CD4-positive, alpha-beta T cell treated with Interleukin-17A for 1 hour (primary cell): Measurements from ENCODE around the gene TUBGCP6.

Source experiments
- DNase-seq: peaks from one replicate; pipeline ENCODE4 v3.0.0-alpha.2; 2020

TUBGCP6 gene, protein sequence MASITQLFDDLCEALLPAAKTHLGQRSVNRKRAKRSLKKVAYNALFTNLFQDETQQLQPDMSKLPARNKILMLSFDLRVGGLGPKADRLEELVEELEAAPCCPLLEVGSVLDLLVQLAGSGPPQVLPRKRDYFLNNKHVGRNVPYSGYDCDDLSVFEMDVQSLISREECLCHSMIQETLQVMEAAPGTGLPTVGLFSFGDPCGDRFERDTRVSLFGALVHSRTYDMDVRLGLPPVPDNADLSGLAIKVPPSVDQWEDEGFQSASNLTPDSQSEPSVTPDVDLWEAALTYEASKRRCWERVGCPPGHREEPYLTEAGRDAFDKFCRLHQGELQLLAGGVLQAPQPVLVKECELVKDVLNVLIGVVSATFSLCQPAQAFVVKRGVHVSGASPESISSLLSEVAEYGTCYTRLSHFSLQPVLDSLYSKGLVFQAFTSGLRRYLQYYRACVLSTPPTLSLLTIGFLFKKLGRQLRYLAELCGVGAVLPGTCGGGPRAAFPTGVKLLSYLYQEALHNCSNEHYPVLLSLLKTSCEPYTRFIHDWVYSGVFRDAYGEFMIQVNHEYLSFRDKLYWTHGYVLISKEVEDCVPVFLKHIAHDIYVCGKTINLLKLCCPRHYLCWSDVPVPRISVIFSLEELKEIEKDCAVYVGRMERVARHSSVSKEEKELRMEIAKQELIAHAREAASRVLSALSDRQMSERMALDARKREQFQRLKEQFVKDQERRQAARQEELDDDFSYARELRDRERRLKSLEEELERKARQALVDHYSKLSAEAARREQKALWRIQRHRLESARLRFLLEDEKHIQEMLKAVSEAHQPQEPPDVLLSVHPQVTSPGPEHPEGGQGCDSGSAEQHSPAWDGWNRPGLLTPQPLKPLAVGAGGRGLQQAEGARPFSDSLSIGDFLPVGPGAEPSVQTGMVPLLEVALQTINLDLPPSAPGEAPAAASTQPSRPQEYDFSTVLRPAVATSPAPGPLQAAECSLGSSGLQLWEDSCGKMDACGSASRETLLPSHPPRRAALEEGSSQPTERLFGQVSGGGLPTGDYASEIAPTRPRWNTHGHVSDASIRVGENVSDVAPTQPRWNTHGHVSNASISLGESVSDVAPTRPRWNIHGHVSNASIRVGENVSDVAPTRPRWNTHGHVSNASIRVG (N-terminal part only)

DNA sequence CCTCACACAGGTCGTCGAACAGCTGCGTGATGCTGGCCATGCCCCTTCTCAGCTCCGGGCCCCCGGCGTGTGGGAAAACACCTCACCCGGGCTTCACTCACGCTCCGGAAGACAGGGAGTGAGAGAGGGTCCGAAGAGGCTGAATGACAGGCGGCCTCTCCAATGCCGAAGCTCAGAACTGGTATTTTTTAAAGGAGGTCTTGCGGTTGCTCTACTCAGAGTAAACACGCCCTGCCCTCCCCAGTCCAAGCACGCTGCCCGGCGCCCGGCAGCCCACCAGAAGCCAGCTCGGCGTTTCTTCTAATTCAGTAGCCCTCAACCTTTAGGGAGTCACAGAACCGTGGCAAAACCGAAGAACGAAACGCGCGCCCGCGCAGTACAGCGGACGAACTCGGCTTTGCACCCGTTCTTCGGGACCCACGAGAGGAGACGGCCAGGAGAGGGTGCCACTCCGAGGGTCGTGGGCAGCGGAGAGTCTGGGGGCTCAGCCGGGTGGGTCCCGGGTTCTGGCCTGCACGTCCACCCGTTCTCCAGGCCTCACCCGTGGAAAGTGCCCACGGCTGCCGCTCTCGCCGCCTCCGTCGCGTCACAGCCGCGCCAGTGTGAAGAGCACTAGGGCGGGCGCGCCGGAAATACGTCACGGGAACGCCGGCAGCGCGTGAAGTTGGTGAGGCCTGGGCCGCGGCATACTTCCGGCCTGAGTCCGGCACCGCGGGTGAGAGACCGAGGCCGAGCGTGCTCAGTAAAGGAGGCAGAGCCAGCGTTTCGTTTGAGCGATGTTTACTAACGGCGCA lies at the start of gene TUBGCP6:
Gene TUBGCP6, minus strand, starts transcription at position 604 of the 794 bp plus-strand sequence. Its CDS starts 564 bp downstream, at position 40.
- peak; percentile 91 for DNase-seq

DNA sequence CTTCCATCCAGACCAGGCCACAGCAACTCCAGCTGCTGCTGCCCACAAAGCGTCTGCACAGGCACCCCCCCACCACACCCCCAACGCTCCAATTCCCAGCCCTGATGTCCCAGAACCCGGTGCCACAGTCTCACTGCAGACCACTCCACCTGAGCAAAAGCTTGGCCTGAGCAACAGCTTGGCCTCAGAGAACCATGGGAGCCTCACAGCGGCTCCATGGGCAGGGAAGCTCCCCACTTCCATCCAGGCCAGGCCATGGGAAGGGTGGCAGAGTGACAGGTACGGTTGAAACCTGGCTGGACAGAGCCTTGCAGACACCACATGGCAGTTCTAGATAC lies 49.5 kb upstream of the TUBGCP6 start:
- DNase-seq: no peak

DNA sequence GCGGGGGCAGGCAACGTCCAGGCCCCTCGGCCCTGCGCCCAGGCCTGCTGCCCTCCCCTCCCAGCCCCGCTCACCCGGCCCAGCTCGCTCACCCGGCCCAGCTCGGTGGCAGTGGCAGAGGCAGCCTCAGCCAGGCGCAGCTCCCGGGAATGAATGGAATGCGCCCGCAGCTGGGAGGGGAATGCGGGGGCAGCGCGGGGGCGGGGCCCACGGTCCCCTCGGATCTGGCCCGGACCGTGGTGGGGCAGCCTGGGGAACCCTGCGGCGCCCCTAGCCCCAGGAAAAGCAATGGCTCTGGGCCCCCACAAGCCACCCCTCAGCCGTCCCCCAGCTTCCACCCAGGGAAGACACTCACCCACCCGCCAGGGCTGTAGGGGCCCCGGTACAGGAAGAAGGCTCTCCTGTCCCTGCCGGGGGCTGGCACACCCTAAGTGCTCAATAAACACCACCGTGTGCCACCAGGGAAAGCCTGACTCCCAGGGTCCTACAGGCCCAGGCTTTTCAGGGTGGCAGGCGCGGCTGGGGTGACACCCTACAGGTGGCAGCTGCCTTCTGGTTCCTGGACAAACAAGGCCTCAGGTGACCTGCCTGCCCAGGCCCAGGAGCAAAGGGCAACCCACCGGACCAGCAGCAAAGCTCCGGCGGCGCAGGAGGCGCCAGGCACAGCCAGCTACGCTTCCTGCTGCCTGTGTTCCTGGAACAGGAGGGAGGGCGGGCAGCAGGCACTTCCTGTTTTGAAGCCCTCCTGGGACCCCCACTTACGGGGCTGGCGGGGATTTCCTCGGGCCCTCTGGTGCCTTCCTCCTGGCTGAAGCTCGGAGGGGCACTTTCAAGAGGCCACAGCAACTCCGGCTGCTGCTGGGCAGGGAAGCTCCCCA lies 48.9 kb upstream of the TUBGCP6 start:
- no peak for DNase-seq

DNA sequence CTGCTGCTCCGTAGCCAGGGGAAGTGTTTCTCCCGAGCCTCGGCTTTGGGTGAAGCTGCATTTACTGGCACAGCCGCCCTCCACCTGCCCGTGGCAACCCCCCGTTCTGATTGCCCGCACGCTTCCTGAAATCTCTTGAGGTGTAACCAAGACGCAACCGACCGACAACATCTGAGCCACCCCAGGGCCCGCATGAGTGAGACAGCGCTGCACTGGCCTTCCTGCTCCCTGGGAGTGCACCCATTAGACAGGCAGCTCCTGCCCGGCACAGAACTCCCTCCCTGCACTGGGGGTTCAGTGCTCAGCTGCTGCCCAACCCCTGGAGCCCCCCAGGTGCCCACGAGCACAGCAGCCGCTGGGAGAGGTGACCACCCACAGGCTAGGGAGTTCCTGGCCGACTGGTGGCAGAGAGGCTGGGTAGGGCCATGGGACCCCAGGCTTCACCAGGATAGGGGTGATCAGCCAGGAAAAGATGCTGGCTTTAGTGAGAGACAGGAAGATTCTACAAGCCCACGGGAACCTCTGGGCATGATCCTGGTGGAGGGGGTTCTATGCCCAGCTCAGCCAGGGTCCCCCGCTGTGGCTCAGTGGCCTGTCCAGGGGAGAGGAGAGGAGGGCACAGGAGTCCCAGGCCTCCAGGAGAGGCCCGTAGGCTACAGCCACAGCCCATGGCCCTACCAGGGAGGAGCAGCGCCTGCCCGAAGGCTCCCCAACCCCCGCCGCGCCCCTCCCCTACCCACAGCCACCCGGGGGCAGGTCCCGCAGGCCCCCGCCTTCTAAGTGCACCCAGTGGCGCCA lies 48.0 kb upstream of the TUBGCP6 start:
- no peak for DNase-seq

DNA sequence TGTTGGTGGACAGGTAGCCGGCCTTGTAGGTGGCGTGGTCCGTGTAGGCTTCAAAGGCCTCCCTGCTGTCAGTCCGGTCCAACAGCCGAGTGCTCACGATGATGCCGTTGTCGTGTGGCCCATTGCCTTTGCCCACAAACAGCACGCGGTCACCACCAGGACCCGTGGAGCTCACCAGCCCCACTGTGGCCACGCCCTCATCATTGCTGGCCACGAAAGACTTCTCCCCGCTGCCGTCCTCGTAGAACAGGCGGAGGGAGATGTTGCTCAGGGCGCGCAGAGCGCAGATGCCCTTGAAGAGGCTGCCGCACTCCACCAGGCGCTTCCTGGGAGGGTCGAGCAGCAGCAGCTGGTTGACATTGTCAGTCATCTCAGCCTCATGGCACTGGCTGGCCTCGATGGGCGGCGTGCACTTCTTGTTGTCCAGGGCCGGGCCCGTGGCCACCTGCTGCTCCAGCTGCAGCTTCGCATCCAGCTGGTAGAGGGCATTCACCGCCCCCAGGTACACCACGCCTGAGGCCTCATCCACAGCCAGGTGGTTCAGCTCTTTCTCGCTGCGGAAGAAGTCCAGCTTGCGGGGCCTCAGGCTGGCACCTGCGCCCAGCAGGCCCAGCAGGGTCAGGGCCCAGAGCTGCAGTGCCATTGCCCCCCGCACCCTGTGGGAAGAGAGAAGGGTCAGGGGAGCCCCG lies 45.3 kb upstream of the TUBGCP6 start:
- DNase-seq: no peak

DNA sequence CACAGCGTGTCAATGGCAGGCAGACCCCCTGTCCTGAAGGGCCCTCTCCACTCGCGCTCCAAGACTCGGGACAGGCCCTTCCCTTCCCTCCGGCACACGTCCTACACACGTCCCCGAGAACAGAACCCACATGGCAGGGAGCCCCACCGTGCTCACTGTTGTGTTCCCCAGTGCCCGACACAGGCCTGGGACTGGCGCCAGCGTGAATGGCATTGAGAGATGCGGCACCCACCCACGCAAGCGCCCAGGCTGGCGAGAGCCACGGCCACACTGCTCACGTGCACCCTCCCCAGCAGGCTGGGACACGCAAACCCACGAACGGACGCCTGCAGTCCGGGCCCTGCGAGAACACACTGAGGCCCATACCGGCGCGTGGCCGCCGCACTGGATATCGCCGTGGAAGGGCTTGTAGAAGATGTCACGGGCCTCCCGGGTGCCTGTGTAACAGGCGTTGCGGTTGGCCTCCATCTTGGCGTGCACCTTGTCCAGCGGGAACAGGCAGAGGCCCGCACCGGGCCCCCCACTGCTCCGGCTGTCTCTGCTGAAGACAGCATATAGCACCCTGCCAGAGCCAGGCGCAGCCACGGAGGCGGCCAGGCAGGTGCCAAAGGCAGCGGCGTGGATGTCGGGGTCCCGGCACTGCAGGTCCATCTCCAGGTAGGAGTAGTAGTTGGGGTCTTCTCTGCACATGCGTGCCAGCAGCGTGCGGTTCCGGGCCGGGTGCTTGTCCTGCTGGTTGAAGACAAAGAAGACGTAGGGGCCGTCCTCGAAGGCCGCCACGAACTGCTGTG lies 44.5 kb upstream of the TUBGCP6 start:
- no peak for DNase-seq

DNA sequence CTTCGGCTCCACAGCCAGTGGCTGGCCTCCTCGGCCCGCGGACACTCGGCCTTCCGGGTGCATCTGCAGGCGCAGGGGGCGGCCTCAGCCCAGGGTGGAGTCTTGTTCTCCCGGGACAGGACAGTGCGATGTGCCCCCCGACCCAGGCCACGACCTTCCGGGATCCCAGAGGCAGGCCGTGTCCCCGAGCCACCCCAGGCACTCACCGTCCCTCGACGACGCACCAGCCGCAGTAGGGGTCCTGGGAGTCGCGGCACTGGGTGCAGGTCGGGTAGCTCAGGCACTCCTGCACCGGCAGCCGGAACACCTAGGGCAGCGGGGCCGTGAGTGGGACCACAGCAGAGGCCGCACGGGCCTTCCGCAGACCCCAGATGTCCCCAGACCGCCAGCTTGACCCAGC lies 42.9 kb upstream of the TUBGCP6 start:
- no peak for DNase-seq

DNA sequence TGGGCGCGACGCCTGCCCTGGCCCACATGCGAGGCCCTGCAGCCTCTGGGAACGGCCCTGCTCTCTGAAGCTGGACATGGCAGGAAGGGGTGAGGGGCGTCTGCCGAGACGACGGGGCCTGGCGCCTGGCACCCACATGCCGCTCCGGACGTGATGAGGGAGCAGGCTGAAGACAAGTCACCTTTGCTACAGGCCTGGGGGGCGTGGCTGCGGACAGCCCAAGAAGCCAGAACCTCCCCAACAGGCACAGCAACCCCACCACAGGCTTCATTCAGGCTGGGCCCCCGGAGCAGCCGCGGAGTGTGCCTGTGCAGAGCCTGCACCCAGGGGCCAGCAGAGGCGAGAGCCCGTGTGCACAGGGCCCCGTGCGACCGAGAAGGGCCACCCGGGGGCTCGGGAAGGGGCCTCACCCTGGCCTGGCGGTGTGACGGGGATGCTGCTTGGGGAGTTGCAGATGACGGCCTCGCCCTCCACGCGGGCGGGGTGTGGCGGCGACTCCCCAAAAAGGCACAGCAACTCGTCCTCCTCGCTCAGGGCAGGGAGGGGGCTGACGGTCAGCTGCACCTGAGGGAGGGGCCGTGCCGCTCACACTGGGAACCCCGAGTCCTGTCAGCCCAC lies 42.0 kb upstream of the TUBGCP6 start:
- no peak for DNase-seq

DNA sequence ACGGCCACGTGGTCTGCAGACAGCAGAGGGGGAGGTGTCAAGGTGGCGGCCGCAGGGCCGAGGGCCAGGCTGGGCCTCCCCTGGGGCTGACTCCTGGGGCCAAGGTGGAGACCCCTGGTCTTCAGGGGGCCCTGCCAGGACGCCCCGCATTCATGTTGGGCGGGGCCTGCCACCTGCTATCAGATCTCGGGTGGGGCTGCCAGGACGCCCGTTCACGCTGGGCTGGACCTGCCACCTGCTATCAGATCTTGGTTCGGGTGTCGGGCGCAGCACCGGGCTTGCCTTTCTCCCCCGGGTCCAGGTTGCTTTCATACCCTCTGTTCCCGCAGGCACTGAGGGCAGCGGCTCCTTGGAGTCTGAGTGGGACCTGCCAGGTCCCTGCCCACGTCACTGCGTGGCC lies 41.5 kb upstream of the TUBGCP6 start:
- DNase-seq: no peak

DNA sequence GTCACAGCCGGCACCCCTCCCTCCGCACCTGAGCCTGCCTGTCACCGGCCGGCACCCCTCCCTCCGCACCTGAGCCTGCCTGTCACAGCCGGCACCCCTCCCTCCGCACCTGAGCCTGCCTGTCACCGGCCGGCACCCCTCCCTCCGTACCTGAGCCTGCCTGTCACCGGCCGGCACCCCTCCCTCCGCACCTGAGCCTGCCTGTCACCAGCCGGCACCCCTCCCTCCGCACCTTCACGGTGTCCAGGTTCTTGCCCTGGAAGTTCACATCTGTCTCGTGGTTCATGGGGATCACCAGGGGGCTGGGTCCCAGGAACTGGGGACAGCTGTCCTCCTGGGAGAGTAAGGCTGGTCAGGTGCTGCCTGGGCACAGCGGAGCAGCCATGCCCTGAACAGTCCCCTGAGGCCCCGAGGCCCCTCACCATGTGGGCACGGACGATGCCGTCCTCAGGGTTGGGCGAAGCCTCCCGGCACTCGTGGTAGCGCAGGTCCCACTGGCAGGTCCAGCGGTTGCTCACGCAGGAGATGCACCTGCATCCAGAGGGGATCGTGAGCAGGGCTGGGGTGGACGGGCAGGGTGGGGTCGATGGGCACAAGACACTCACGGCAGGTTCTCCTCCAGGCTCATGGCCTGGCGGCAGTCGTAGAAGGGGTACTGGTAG lies 40.9 kb upstream of the TUBGCP6 start:
- no peak for DNase-seq

DNA sequence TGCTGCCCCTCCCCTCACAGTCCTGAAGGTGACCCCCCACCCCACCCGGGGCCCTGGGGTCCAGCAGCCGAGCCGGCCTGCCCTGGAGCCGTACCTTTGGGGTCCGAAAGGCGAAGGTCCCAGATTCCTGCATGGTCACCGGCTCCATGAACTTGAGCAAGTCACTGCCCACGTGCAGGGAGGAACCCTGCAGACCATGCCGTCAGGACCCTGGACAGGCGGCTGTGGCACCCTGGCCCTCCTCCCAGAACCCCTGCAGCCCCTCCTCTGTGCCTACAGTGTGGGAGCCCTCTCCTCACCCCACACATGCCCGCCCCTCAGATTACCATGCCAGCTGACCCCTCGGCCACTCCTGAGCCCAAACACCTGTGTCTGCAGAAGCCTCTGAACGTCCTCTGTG lies 39.7 kb upstream of the TUBGCP6 start:
- no peak for DNase-seq

DNA sequence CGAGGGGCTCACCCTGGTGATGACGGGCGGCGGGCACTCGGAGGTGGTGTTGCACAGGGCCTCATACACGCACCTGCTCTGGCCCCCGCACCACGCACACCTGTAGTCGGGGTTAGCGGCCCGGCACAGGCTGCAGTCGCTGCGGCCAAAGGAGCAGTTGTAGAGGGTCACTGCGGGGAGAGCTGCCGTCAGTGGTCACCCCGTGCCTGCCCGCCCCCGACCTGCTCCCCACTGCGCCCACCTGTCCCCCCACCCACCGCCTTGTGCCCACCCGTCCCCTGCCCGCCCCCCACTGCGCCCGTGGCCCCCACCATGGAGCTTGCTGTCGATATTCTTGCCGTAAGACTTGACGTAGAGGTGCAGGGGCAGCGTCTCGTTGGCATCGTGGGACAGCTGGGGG lies 39.0 kb upstream of the TUBGCP6 start:
- DNase-seq: no peak

DNA sequence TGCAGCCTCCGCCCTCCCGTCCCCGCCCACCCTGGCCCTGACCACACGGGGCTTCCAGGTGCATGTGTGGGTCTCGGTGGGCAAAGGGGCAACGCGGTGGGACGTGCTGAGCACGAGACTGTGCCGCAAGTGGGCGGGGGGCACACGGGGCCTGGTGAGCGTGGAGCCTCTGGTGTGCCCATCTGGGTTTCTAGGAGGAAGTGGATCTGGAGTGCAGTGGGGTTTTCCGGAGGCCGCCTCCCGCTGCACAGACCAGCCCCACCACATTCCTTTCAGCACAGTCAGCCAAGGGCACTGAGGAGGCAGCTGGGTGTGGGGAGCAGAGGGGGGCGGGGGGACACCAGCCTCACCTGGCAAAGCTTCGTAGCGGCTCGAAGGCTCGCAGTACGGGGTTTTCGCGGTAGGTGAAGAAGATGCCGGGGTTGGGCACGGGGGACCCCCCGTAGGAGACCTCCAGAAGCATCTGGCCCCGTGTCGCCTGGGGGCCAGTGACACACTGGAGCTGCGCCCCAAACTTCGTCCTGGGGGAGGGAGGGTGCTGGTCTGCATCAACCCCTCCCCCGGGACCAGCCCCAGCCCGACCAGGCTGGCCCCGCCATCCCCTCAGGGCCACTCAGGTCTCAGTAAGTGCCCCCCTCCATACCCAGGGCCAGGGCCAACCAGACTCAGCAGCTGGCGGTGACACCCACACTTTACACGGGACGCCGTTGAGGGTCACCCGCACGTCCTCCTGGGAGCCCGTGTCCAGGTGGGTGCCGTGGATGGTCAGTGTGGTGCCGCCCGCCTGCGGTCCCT lies 37.7 kb upstream of the TUBGCP6 start:
- no peak for DNase-seq

DNA sequence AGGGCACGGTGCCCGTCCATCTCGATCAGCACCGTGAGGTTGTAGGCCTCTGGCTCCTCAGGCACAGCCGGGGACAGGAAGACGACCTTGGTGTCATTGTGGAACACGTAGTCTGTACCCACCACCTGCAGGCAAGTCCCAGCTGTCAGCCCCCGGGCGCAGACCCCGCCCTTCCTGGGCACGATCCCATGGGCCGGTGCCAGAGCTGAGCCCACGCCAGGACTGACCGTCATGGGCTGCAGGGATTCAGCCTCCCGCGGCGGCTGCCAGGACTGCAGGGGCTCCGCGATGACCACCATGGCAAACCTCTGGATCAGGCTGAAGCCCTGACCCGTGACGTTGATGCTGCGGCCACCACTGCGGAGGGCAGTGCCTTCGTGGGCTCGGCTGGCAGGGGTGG lies 37.1 kb upstream of the TUBGCP6 start:
- no peak for DNase-seq

DNA sequence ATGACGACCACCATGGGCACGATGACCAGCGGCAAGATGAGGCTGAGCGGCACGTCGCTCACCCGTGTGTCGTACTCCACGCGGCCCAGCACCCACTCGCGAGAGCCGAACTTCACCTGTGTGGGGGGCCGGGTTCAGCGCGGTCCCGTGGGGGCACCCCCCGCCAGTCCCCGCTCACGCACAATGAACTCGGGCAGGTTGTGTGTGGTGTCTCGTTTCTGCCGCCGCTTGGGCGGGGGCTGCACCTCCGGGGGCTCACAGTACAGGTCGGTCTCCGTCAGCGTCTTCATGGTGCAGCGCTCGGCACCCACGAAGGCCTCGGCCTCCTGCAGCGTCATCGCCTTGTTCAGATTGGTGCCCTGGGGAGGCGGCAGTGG lies 36.5 kb upstream of the TUBGCP6 start:
- no peak for DNase-seq

DNA sequence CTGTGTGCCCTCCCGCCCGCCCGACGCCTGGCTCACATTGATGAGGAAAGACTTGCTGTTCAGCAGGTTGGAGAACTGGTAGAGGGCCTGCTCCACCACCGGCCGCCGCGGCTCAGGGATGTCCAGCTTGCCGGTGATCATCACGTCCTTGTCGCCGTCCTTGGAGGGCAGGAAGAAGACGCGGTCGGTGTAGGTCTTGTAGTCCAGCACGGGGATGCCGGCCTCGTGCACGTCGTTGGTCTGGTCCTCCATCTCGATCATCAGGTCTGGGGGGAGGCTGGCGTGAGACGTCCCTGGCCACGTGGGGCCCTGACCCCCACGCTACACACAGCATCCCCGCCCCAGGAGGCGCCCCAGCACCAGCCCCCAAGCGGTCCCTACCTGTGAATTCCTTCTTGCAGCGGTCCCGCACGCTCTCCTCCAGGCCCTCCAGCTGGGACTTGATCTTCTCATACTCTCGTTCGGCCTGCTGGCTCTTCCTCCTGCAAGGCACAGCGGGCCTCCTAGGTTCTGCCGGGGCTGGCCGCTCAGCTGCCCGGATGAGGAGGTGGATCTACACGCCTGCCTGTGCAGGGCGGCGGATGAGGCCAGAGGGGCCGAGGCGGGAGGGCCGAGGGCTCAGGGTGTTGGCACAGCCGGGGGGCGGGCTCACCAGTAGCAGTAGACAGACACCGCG lies 36.0 kb upstream of the TUBGCP6 start:
- DNase-seq: no peak
